Mesothelial cell of epicardium (in vitro differentiated cells): Measurements from ENCODE around the gene LCLAT1. TPM values are rescaled to one million over a fixed set of nuclear protein-coding genes. Genes with fewer than 3 reads are reported as not detected.
A peak's percentile ranks its signal among the peaks of the same experiment; 100 is the strongest.

Experiments
- DNase-seq, 2 experiments: peaks; one replicate each; pipeline ENCODE4 v3.0.0; 2021; ENCODE audit warnings: low spot score in 2 of 2; ENCODE audit not compliant: unreplicated experiment in 2 of 2
- H3K27ac Mint-ChIP-seq: 2 replicates; pipeline ENCODE4 v1.8.0; 2021; ENCODE audit warnings: mixed read lengths
- H3K27me3 Mint-ChIP-seq: 2 replicates; pipeline ENCODE4 v1.8.0; 2021; ENCODE audit warnings: low read depth, mixed read lengths
- H3K36me3 Mint-ChIP-seq: 2 replicates; pipeline ENCODE4 v1.8.0; 2021; ENCODE audit warnings: mixed read lengths
- H3K4me1 Mint-ChIP-seq: 2 replicates; pipeline ENCODE4 v1.8.0; 2021; ENCODE audit warnings: mixed read lengths
- H3K4me3 Mint-ChIP-seq: 2 replicates; pipeline ENCODE4 v1.8.0; 2021; ENCODE audit warnings: mild to moderate bottlenecking, moderate library complexity, mixed read lengths
- H3K9me3 Mint-ChIP-seq: 2 replicates; pipeline ENCODE4 v1.8.0; 2021; ENCODE audit warnings: mixed read lengths
- CTCF ChIP-seq: fragments of 200-600 bp; sonication (generic); IDR thresholded peaks from one replicate; pipeline ENCODE4 v1.5.0; 2021; ENCODE audit warnings: antibody characterized with exemption; ENCODE audit not compliant: unreplicated experiment
- total RNA-seq: library from RNA; stranded (reverse); gene quantifications from 3 replicates; pipeline ENCODE4 v1.2.1, GENCODE V29; 2021

LCLAT1 gene
- total RNA-seq, 1 donor from 2014 or later, result 23.2 TPM

- Mint-ChIP-seq H3K4me3 (no peak overlapping the region), H3K27me3 (no peaks in the 10 kb centered on the region), H3K4me1 (peaks cover 14% of the 10 kb centered on the region), H3K27ac (peak overlapping the region; percentile 30), H3K36me3 (no peaks in the 10 kb centered on the region), H3K9me3 (no peaks in the 10 kb centered on the region)
- TF ChIP-seq CTCF, result no peak
- DNase-seq, result no peak
Measured at GRCh38 chr2:30427606-30428347, 19.3 kb upstream of the LCLAT1 start.

DNA sequence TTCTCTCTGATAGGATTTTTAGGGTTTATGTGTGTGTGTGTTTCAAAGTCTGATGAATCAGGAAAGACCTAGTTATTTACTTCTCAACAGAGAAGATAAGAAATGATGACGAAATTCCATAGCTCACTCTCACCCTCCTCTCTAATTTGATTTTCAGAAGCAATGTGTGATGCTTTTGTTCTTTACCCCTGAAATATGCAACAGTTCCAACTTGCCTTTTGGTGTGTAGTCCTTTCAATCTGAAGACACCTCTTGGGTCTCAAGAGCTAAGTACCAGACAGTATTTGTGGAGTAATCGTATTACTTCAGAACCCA lies 18.7 kb upstream of the LCLAT1 start:
- Mint-ChIP-seq H3K36me3 (no peaks in the 10 kb centered on the region), H3K27ac (peak overlapping the region; percentile 23), H3K9me3 (no peaks in the 10 kb centered on the region), H3K4me1 (peaks cover 14% of the 10 kb centered on the region), H3K4me3 (no peak overlapping the region), H3K27me3 (no peaks in the 10 kb centered on the region)
- no peak for TF ChIP-seq CTCF
- DNase-seq, result no peak

- no peak for TF ChIP-seq CTCF
- H3K27me3 Mint-ChIP-seq, result no peaks in the 10 kb centered on the region
- H3K9me3 Mint-ChIP-seq, result no peaks in the 10 kb centered on the region
- H3K4me1 Mint-ChIP-seq, result peaks cover 16% of the 10 kb centered on the region
- no peak for DNase-seq
- H3K4me3 Mint-ChIP-seq, result no peak overlapping the region
- no peaks in the 10 kb centered on the region for H3K36me3 Mint-ChIP-seq
- peak overlapping the region; percentile 16 for H3K27ac Mint-ChIP-seq
Measured at GRCh38 chr2:30428827-30429461, 18.1 kb upstream of the LCLAT1 start.

GRCh38 chr2:30433541-30434299 lies 13.3 kb upstream of the LCLAT1 start:
- TF ChIP-seq CTCF, result no peak
- Mint-ChIP-seq H3K4me3 (no peak overlapping the region), H3K36me3 (no peaks in the 10 kb centered on the region), H3K27ac (peak overlapping the region; percentile 42), H3K4me1 (peaks cover 9% of the 10 kb centered on the region), H3K27me3 (no peaks in the 10 kb centered on the region), H3K9me3 (no peaks in the 10 kb centered on the region)
- DNase-seq, result no peak

DNA sequence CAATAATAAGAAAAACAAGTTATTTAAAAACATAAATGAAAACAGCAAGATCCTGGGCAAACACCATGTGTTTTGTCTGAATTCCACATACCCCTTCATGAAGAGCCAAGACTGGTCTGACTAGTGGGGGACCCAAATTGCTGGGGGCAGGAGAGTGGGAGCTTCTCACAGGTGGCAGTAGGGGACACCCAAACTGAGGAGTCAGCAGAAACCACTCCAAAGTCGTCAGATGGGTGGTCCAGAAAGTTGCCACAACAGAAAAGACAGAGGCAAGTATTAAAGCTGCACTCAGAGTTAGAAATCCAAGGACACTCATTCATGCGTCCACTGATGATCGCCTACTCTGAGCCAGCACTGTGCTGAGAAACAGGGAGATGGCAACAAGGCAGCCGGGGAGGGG lies 12.3 kb upstream of the LCLAT1 start:
- Mint-ChIP-seq H3K4me3 (no peak overlapping the region), H3K4me1 (peaks cover 8% of the 10 kb centered on the region), H3K27ac (no peak overlapping the region), H3K9me3 (no peaks in the 10 kb centered on the region), H3K27me3 (no peaks in the 10 kb centered on the region), H3K36me3 (no peaks in the 10 kb centered on the region)
- no peak for DNase-seq
- no peak for TF ChIP-seq CTCF
